ENCODE data around the gene ZNF804B.

Gene ZNF804B

GRCh38 chr7:89308535-89308934 is 549.0 kb downstream of the ZNF804B start:
- no peaks in the 10 kb centered on the region for H3K9me2 ChIP-seq (replicated peaks; ENCODE audit: low read depth, low read length)
- no peak overlapping the region for H2AFZ ChIP-seq (ENCODE audit: low read length)
- no peaks in the 10 kb centered on the region for H3K4me1 ChIP-seq (ENCODE audit: insufficient read depth, low read length, poor library complexity, severe bottlenecking)

DNA sequence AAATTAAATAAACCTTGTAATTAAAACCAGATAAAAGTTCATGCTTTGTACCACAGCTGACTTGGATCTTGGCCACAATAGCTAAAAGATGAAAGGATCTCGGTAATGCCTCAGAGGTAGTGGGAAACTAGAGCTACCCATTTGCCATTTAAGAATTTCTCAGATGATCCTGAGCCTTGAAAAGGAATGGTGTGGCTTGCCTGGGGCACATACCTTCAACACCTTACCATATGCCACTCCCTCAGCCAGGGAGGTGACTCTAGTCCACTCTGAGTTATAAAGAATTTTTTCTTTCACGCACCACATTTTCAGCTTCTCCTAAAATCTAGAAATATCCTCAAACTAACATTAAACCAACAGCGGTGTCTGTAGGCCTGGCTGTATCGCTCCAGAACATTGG is 552.4 kb downstream of the ZNF804B start:
- Histone ChIP-seq H3K4me3 (ENCODE audit: low read length, poor library complexity, severe bottlenecking) (no peak overlapping the region), H3F3A (ENCODE audit: low read depth) (no peaks in the 10 kb centered on the region), H3K4me1 (ENCODE audit: insufficient read depth, low read length, poor library complexity, severe bottlenecking) (no peaks in the 10 kb centered on the region), H3K36me3 (ENCODE audit: insufficient read depth, low read length) (no peaks in the 10 kb centered on the region), H3K9me2 (replicated peaks; ENCODE audit: low read depth, low read length) (no peaks in the 10 kb centered on the region), H4K20me1 (ENCODE audit: insufficient read depth, low read length, poor library complexity, severe bottlenecking) (no peaks in the 10 kb centered on the region), H3K9me3 (ENCODE audit: insufficient read depth, low read depth, low read length) (no peaks in the 10 kb centered on the region), H3K4me2 (ENCODE audit: low read depth, low read length, poor library complexity, severe bottlenecking) (no peak overlapping the region), H3K79me2 (ENCODE audit: insufficient read depth, low read length) (no peaks in the 10 kb centered on the region), H3K9ac (ENCODE audit: low read depth, low read length, poor library complexity, severe bottlenecking) (no peak overlapping the region), H2AFZ (ENCODE audit: low read length) (no peak overlapping the region), H3K27me3 (ENCODE audit: insufficient read depth, low read length, poor library complexity, severe bottlenecking) (no peaks in the 10 kb centered on the region)
- TF ChIP-seq, protein P1, sequence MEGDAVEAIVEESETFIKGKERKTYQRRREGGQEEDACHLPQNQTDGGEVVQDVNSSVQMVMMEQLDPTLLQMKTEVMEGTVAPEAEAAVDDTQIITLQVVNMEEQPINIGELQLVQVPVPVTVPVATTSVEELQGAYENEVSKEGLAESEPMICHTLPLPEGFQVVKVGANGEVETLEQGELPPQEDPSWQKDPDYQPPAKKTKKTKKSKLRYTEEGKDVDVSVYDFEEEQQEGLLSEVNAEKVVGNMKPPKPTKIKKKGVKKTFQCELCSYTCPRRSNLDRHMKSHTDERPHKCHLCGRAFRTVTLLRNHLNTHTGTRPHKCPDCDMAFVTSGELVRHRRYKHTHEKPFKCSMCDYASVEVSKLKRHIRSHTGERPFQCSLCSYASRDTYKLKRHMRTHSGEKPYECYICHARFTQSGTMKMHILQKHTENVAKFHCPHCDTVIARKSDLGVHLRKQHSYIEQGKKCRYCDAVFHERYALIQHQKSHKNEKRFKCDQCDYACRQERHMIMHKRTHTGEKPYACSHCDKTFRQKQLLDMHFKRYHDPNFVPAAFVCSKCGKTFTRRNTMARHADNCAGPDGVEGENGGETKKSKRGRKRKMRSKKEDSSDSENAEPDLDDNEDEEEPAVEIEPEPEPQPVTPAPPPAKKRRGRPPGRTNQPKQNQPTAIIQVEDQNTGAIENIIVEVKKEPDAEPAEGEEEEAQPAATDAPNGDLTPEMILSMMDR (conservative IDR thresholded peaks at IDR 0.05; ENCODE audit: low read length), result no peak
- no peak for TF ChIP-seq EZH2phosphoT487 (IDR thresholded peaks at IDR 0.05; ENCODE audit: borderline replicate concordance)

More at GRCh38 chr7:89308535-89308934, 549.0 kb downstream of the ZNF804B start:
- H3K4me2 ChIP-seq (ENCODE audit: low read depth, low read length, poor library complexity, severe bottlenecking), result no peak overlapping the region
- no peak for TF ChIP-seq EZH2phosphoT487 (IDR thresholded peaks at IDR 0.05; ENCODE audit: borderline replicate concordance)
- TF ChIP-seq, protein P1 (conservative IDR thresholded peaks at IDR 0.05; ENCODE audit: low read length), result no peak
- H3K9me3 ChIP-seq (ENCODE audit: insufficient read depth, low read depth, low read length), result no peaks in the 10 kb centered on the region
- no peaks in the 10 kb centered on the region for H3K79me2 ChIP-seq (ENCODE audit: insufficient read depth, low read length)
- H3K9ac ChIP-seq (ENCODE audit: low read depth, low read length, poor library complexity, severe bottlenecking), result no peak overlapping the region
- no peaks in the 10 kb centered on the region for H3K36me3 ChIP-seq (ENCODE audit: insufficient read depth, low read length)
- no peaks in the 10 kb centered on the region for H4K20me1 ChIP-seq (ENCODE audit: insufficient read depth, low read length, poor library complexity, severe bottlenecking)
- H3F3A ChIP-seq (ENCODE audit: low read depth), result no peaks in the 10 kb centered on the region
- H3K27me3 ChIP-seq (ENCODE audit: insufficient read depth, low read length, poor library complexity, severe bottlenecking), result no peaks in the 10 kb centered on the region
- H3K4me3 ChIP-seq (ENCODE audit: low read length, poor library complexity, severe bottlenecking), result no peak overlapping the region

- H3F3A ChIP-seq (ENCODE audit: low read depth), result no peaks in the 10 kb centered on the region
- H3K9me2 ChIP-seq (replicated peaks; ENCODE audit: low read depth, low read length), result no peaks in the 10 kb centered on the region
- no peak overlapping the region for H3K9ac ChIP-seq (ENCODE audit: low read depth, low read length, poor library complexity, severe bottlenecking)
- TF ChIP-seq, protein P1 (conservative IDR thresholded peaks at IDR 0.05; ENCODE audit: low read length), result no peak
- no peak for TF ChIP-seq EZH2phosphoT487 (IDR thresholded peaks at IDR 0.05; ENCODE audit: borderline replicate concordance)
- H3K27me3 ChIP-seq (ENCODE audit: insufficient read depth, low read length, poor library complexity, severe bottlenecking), result no peaks in the 10 kb centered on the region
- no peak overlapping the region for H2AFZ ChIP-seq (ENCODE audit: low read length)
- no peaks in the 10 kb centered on the region for H3K4me1 ChIP-seq (ENCODE audit: insufficient read depth, low read length, poor library complexity, severe bottlenecking)
- H3K79me2 ChIP-seq (ENCODE audit: insufficient read depth, low read length), result no peaks in the 10 kb centered on the region
- no peak overlapping the region for H3K4me3 ChIP-seq (ENCODE audit: low read length, poor library complexity, severe bottlenecking)
- no peaks in the 10 kb centered on the region for H3K9me3 ChIP-seq (ENCODE audit: insufficient read depth, low read depth, low read length)
- H3K4me2 ChIP-seq (ENCODE audit: low read depth, low read length, poor library complexity, severe bottlenecking), result no peak overlapping the region
- no peaks in the 10 kb centered on the region for H3K36me3 ChIP-seq (ENCODE audit: insufficient read depth, low read length)
- H4K20me1 ChIP-seq (ENCODE audit: insufficient read depth, low read length, poor library complexity, severe bottlenecking), result no peaks in the 10 kb centered on the region
These were observed 553.1 kb downstream of the ZNF804B start for GRCh38 chr7:89312551-89312950.

Data from Loucy (cell line).